NCI-H1092 treated with DMSO at 0.1 percent for 48 hours (cell line): ENCODE measurements around the gene SPACA7.

Experiments
- DNase-seq: peaks from one replicate; lab custom pipeline; 2025; lab: John Stamatoyannopoulos, UW

The SPACA7 gene

GRCh38 chr13:112465251-112466131, 89.3 kb downstream of the SPACA7 start:
- no peak for DNase-seq

GRCh38 chr13:112466132-112467058, 90.2 kb downstream of the SPACA7 start:
- no peak for DNase-seq

- DNase-seq = no peak
These were observed 91.1 kb downstream of the SPACA7 start for GRCh38 chr13:112467236-112467635.

- DNase-seq = no peak
These were observed 91.9 kb downstream of the SPACA7 start for GRCh38 chr13:112468069-112468468.

GRCh38 chr13:112469071-112469745, 93.1 kb downstream of the SPACA7 start:
- DNase-seq = no peak

GRCh38 chr13:112473818-112474217, 97.7 kb downstream of the SPACA7 start:
- DNase-seq = no peak

- no peak for DNase-seq
These were observed 98.7 kb downstream of the SPACA7 start for GRCh38 chr13:112474869-112475268.

GRCh38 chr13:112475889-112476288, 99.7 kb downstream of the SPACA7 start:
- DNase-seq = no peak

- DNase-seq = no peak
These were observed 101.0 kb downstream of the SPACA7 start for GRCh38 chr13:112477070-112477619.

GRCh38 chr13:112479389-112479788, 103.2 kb downstream of the SPACA7 start:
- DNase-seq = no peak

- DNase-seq = no peak
These were observed 105.3 kb downstream of the SPACA7 start for GRCh38 chr13:112481458-112481857.

- no peak for DNase-seq
These were observed 107.1 kb downstream of the SPACA7 start for GRCh38 chr13:112483299-112483698.
